ENCODE measurements around the gene INHBB.

The INHBB gene

GRCh38 chr2:120316071-120316470, 29.9 kb upstream of the INHBB start:
- Histone ChIP-seq H3K27ac (ENCODE audit: low read length) (no peak overlapping the region), H3K4me2 (ENCODE audit: low read depth, low read length) (no peak overlapping the region), H3F3A (ENCODE audit: insufficient read depth, low read length) (no peaks in the 10 kb centered on the region), H3K9me2 (replicated peaks; ENCODE audit: insufficient read depth, low read length) (no peaks in the 10 kb centered on the region), H3K79me2 (ENCODE audit: low read length) (no peaks in the 10 kb centered on the region), H3K27me3 (replicated peaks; ENCODE audit: insufficient read depth, low read length) (no peaks in the 10 kb centered on the region; the same call in 1 of the 2 replicates), H2AFZ (ENCODE audit: low read length) (no peak overlapping the region), H3K9ac (ENCODE audit: low read length) (no peak overlapping the region), H3K4me1 (ENCODE audit: low read length) (peaks cover 3% of the 10 kb centered on the region), H4K20me1 (ENCODE audit: insufficient read depth, low read length) (no peaks in the 10 kb centered on the region), H3K9me3 (replicated peaks; ENCODE audit: insufficient read depth, low read length) (no peaks in the 10 kb centered on the region), H3K4me3 (ENCODE audit: low read length) (no peak overlapping the region), H3K36me3 (replicated peaks; ENCODE audit: insufficient read depth, low read length) (no peaks in the 10 kb centered on the region)
- no peak for DNase-seq
- TF ChIP-seq EZH2phosphoT487 (IDR thresholded peaks at IDR 0.05; ENCODE audit: low read length): no peak
- no peak for TF ChIP-seq CTCF (IDR thresholded peaks at IDR 0.05; ENCODE audit: low read length)
- no peak for TF ChIP-seq EZH2 (optimal IDR thresholded peaks at IDR 0.05; ENCODE audit: low read depth, low read length)

- no peaks in the 10 kb centered on the region for H3K9me3 ChIP-seq (replicated peaks; ENCODE audit: insufficient read depth, low read length)
- no peak overlapping the region for H2AFZ ChIP-seq (ENCODE audit: low read length)
- TF ChIP-seq EZH2phosphoT487 (IDR thresholded peaks at IDR 0.05; ENCODE audit: low read length) (no peak), EZH2 (optimal IDR thresholded peaks at IDR 0.05; ENCODE audit: low read depth, low read length) (no peak)
- no peaks in the 10 kb centered on the region; the same call in 1 of the 2 replicates for H3K27me3 ChIP-seq (replicated peaks; ENCODE audit: insufficient read depth, low read length)
- no peaks in the 10 kb centered on the region for H3F3A ChIP-seq (ENCODE audit: insufficient read depth, low read length)
- no peaks in the 10 kb centered on the region for H4K20me1 ChIP-seq (ENCODE audit: insufficient read depth, low read length)
- H3K79me2 ChIP-seq (ENCODE audit: low read length): no peaks in the 10 kb centered on the region
- H3K27ac ChIP-seq (ENCODE audit: low read length): no peak overlapping the region
- H3K9ac ChIP-seq (ENCODE audit: low read length): no peak overlapping the region
- H3K36me3 ChIP-seq (replicated peaks; ENCODE audit: insufficient read depth, low read length): no peaks in the 10 kb centered on the region
- no peaks in the 10 kb centered on the region for H3K4me1 ChIP-seq (ENCODE audit: low read length)
- no peak for DNase-seq
- no peak overlapping the region for H3K4me3 ChIP-seq (ENCODE audit: low read length)
- no peak overlapping the region for H3K4me2 ChIP-seq (ENCODE audit: low read depth, low read length)
- H3K9me2 ChIP-seq (replicated peaks; ENCODE audit: insufficient read depth, low read length): no peaks in the 10 kb centered on the region
These were observed 29.3 kb upstream of the INHBB start for GRCh38 chr2:120316528-120317179.

- H3K4me1 ChIP-seq (ENCODE audit: low read length): no peaks in the 10 kb centered on the region
- no peak for DNase-seq
- no peaks in the 10 kb centered on the region for H3K9me3 ChIP-seq (replicated peaks; ENCODE audit: insufficient read depth, low read length)
- H4K20me1 ChIP-seq (ENCODE audit: insufficient read depth, low read length): no peaks in the 10 kb centered on the region
- TF ChIP-seq EZH2phosphoT487 (IDR thresholded peaks at IDR 0.05; ENCODE audit: low read length) (no peak), CTCF (IDR thresholded peaks at IDR 0.05; ENCODE audit: low read length) (no peak), EZH2 (optimal IDR thresholded peaks at IDR 0.05; ENCODE audit: low read depth, low read length) (no peak)
- H2AFZ ChIP-seq (ENCODE audit: low read length): no peak overlapping the region
- H3K27ac ChIP-seq (ENCODE audit: low read length): no peak overlapping the region
- H3K9ac ChIP-seq (ENCODE audit: low read length): no peak overlapping the region
- H3K36me3 ChIP-seq (replicated peaks; ENCODE audit: insufficient read depth, low read length): no peaks in the 10 kb centered on the region
- H3K4me2 ChIP-seq (ENCODE audit: low read depth, low read length): no peak overlapping the region
- H3K9me2 ChIP-seq (replicated peaks; ENCODE audit: insufficient read depth, low read length): no peaks in the 10 kb centered on the region
- H3K27me3 ChIP-seq (replicated peaks; ENCODE audit: insufficient read depth, low read length): no peaks in the 10 kb centered on the region; the same call in 1 of the 2 replicates
- H3K79me2 ChIP-seq (ENCODE audit: low read length): no peaks in the 10 kb centered on the region
- H3F3A ChIP-seq (ENCODE audit: insufficient read depth, low read length): no peaks in the 10 kb centered on the region
- no peak overlapping the region for H3K4me3 ChIP-seq (ENCODE audit: low read length)
These were observed 28.8 kb upstream of the INHBB start for GRCh38 chr2:120317180-120317533.

- no peaks in the 10 kb centered on the region for H3K79me2 ChIP-seq (ENCODE audit: low read length)
- H3K27ac ChIP-seq (ENCODE audit: low read length): no peak overlapping the region
- no peaks in the 10 kb centered on the region for H3K9me3 ChIP-seq (replicated peaks; ENCODE audit: insufficient read depth, low read length)
- H3K4me3 ChIP-seq (ENCODE audit: low read length): no peak overlapping the region
- H3K36me3 ChIP-seq (replicated peaks; ENCODE audit: insufficient read depth, low read length): no peaks in the 10 kb centered on the region
- H3K9me2 ChIP-seq (replicated peaks; ENCODE audit: insufficient read depth, low read length): no peaks in the 10 kb centered on the region
- H3K9ac ChIP-seq (ENCODE audit: low read length): no peak overlapping the region
- no peak overlapping the region for H2AFZ ChIP-seq (ENCODE audit: low read length)
- H3K4me2 ChIP-seq (ENCODE audit: low read depth, low read length): no peak overlapping the region
- no peaks in the 10 kb centered on the region for H3F3A ChIP-seq (ENCODE audit: insufficient read depth, low read length)
- no peaks in the 10 kb centered on the region for H3K4me1 ChIP-seq (ENCODE audit: low read length)
- H3K27me3 ChIP-seq (replicated peaks; ENCODE audit: insufficient read depth, low read length): no peaks in the 10 kb centered on the region; the same call in 1 of the 2 replicates
- TF ChIP-seq CTCF (IDR thresholded peaks at IDR 0.05; ENCODE audit: low read length) (no peak), EZH2phosphoT487 (IDR thresholded peaks at IDR 0.05; ENCODE audit: low read length) (no peak), EZH2 (optimal IDR thresholded peaks at IDR 0.05; ENCODE audit: low read depth, low read length) (no peak)
- DNase-seq: no peak
- H4K20me1 ChIP-seq (ENCODE audit: insufficient read depth, low read length): no peaks in the 10 kb centered on the region
These were observed 28.0 kb upstream of the INHBB start for GRCh38 chr2:120317916-120318315.
